ENCODE data around the gene S100A5. TPM values are rescaled to one million over a fixed set of nuclear protein-coding genes. Genes with fewer than 3 reads are reported as not detected.
"Not testable (repeated sequence)": the region's sequence is repeated elsewhere in the genome, so short reads cannot be mapped to it uniquely, and the experiment has no call there.

S100A5 gene, protein sequence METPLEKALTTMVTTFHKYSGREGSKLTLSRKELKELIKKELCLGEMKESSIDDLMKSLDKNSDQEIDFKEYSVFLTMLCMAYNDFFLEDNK
- not detected in 2 replicates for total RNA-seq (2014; rRNA removed; shearing (Covaris generic))
- polyA plus RNA-seq (2016; fragmentation: Nextera tagmentation; extraction: Ambion mirVana) = 0.41 TPM in 1 of 2 replicates, not detected in the other

DNA sequence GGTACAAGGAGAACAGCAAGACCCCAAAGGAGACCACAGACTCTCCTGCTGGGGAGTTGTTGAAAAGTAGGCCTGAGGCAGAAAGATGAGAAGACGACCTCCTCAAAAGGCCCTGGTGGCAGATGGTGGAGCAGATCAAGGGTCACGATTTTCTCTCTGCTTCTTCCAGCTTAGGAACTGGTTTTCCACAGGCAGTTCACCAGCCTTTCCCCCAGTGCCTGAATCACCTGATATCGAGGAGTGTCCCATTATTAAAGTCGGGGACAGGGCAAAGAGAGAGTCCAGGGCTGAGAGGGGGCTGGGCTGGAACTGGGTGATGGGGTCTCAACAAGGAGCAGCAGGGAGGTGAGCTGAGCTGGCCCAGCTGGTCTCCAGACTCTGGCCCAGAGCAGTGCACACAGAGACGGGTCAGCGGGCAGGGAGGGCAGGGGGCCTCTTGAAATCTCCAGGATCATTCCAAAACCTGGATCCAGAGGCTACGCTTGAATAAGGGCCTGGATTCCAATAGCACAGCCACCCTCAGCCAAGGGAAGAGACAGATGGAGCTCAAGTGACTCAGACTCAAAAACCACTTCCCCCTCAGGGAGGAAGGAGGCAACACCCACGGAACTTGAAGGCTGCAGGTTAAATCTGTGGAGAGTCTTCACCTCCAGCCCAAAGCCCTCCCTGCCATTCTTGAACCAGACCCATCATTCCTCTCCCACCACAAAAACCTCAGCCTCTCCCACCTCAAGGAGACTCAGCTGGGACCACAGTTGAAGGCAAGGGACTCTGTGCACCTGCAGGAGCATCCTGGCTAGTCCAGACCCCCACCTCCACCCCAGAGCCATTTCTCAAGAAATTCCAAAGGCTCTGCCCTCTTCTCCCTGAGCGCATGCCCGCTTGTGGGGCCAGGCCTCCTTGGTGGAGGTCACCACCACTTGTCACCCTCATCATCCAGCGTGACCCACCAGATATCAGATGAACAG, at the start of gene S100A5:
Gene S100A5, minus strand, starts transcription at position 541 of the 968 bp plus-strand sequence. CDS start 743 bp downstream, outside the sequence.
- TF ChIP-seq EZH2phosphoT487 (IDR thresholded peaks at IDR 0.05; ENCODE audit: insufficient read depth, low read depth) (no peak), EZH2 (IDR thresholded peaks at IDR 0.05; ENCODE audit: insufficient read depth, poor library complexity, severe bottlenecking) (no peak)
- Histone ChIP-seq H3K79me2 (ENCODE audit: insufficient read depth) (peaks cover 11% of the 10 kb centered on the region), H3F3A (ENCODE audit: insufficient read depth) (peaks cover 55% of the 10 kb centered on the region), H2AFZ (peak within 1 kb of the TSS; percentile 17; the same call in 1 of the 2 replicates), H3K4me3 (no peak within 1 kb of the TSS), H3K9me2 (ENCODE audit: insufficient read depth) (no peaks in the 10 kb centered on the region), H3K9me3 (ENCODE audit: low read depth) (no peaks in the 10 kb centered on the region), H3K9ac (no peak within 1 kb of the TSS), H3K27ac (no peak within 1 kb of the TSS; the same call in 1 of the 2 replicates), H3K4me2 (ENCODE audit: unreplicated experiment) (peak within 1 kb of the TSS; percentile 56), H3K4me1 (ENCODE audit: insufficient read depth) (peaks cover 57% of the 10 kb centered on the region), H3K36me3 (ENCODE audit: low read depth) (no peaks in the 10 kb centered on the region), H3K27me3 (replicated peaks; ENCODE audit: insufficient read depth) (no peaks in the 10 kb centered on the region), H4K20me1 (ENCODE audit: insufficient read depth) (no peaks in the 10 kb centered on the region)
- peak; percentile 71 for DNase-seq
- 61 to 62% methylated on average over 11 of the region's 11 CpGs for WGBS, 2 experiments (ENCODE audit: low coverage in 1 of 2, low lambda C conversion rate in 2 of 2, missing lambda C conversion rate in 2 of 2)
- in situ Hi-C loops (cut with MboI) = no loop called here

DNA sequence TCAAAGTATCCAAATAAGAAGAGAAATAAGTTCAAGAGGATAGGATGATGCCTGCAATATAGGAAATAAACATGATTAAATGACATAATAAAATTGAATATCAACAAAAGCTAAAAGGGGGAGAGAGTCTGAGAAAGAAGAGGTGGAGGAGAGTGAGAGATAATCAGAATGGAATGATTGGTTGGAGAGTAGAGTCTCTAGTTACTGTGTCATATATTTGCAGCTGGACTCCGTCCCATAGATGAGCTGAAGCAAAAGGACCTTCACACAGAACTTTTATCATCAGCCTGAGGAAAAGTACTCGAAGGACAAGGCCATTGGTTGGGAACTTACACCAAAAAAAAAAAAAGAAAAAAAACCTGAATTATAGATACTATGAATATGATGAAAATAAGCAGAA, 47.7 kb upstream of the S100A5 start:
- in situ Hi-C loops (cut with MboI) = no loop called here

DNA sequence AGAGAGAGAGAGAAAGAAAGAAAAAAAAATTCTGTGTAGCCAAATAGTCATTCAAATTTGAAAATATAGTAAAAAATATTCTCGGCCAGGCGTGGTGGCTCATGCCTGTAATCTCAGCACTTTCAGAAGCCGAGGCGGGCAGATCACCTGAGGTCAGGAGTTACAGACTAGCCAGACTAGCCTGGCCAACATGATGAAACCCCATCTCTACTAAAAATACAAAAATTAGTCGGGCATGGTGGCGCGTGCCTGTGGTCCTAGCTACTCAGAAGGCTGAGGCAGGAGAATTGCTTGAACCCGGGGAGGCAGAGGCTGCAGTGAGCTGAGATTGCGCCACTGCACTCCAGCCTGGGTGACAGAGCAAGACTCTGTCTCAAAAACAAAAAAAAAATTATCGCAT, 47.3 kb upstream of the S100A5 start:
- H4K20me1 ChIP-seq (ENCODE audit: insufficient read depth); H3K9me2 ChIP-seq (ENCODE audit: insufficient read depth); H3K79me2 ChIP-seq (ENCODE audit: insufficient read depth); H3K4me1 ChIP-seq (ENCODE audit: insufficient read depth); H3K4me2 ChIP-seq (ENCODE audit: unreplicated experiment); H3K36me3 ChIP-seq (ENCODE audit: low read depth); H3K4me3 ChIP-seq; in situ Hi-C loops (cut with MboI); H3K9me3 ChIP-seq (ENCODE audit: low read depth); H2AFZ ChIP-seq; H3K27me3 ChIP-seq (replicated peaks; ENCODE audit: insufficient read depth); H3K9ac ChIP-seq; H3F3A ChIP-seq (ENCODE audit: insufficient read depth); H3K27ac ChIP-seq; DNase-seq: not testable (repeated sequence)
- WGBS, 2 experiments (ENCODE audit: low coverage in 1 of 2, low lambda C conversion rate in 2 of 2, missing lambda C conversion rate in 2 of 2) = 95 to 96% methylated on average over 10 of the region's 10 CpGs

More for the DNA sequence above, 47.7 kb upstream of the S100A5 start:
- no peak overlapping the region for H3K27ac ChIP-seq
- H3K4me3 ChIP-seq = no peak overlapping the region
- no peak for DNase-seq
- H3K79me2 ChIP-seq (ENCODE audit: insufficient read depth) = no peaks in the 10 kb centered on the region
- no peaks in the 10 kb centered on the region for H3K9me2 ChIP-seq (ENCODE audit: insufficient read depth)
- H3K36me3 ChIP-seq (ENCODE audit: low read depth) = no peaks in the 10 kb centered on the region
- H2AFZ ChIP-seq = no peak overlapping the region
- H4K20me1 ChIP-seq (ENCODE audit: insufficient read depth) = no peaks in the 10 kb centered on the region
- H3K27me3 ChIP-seq (replicated peaks; ENCODE audit: insufficient read depth) = no peaks in the 10 kb centered on the region
- no peak overlapping the region for H3K9ac ChIP-seq
- no peaks in the 10 kb centered on the region for H3K9me3 ChIP-seq (ENCODE audit: low read depth)
- TF ChIP-seq EZH2 (IDR thresholded peaks at IDR 0.05; ENCODE audit: insufficient read depth, poor library complexity, severe bottlenecking) (no peak), EZH2phosphoT487 (IDR thresholded peaks at IDR 0.05; ENCODE audit: insufficient read depth, low read depth) (no peak)
- H3F3A ChIP-seq (ENCODE audit: insufficient read depth) = 0 out of 2 replicates have a peak, but pooled peaks cover 7% of the 10 kb centered on the region
- H3K4me2 ChIP-seq (ENCODE audit: unreplicated experiment) = no peak overlapping the region
- peaks cover 6% of the 10 kb centered on the region for H3K4me1 ChIP-seq (ENCODE audit: insufficient read depth)
- WGBS, 2 experiments (ENCODE audit: low coverage in 1 of 2, low lambda C conversion rate in 2 of 2, missing lambda C conversion rate in 2 of 2) = 66 to 83% methylated on average over 2 of the region's 2 CpGs

DNA sequence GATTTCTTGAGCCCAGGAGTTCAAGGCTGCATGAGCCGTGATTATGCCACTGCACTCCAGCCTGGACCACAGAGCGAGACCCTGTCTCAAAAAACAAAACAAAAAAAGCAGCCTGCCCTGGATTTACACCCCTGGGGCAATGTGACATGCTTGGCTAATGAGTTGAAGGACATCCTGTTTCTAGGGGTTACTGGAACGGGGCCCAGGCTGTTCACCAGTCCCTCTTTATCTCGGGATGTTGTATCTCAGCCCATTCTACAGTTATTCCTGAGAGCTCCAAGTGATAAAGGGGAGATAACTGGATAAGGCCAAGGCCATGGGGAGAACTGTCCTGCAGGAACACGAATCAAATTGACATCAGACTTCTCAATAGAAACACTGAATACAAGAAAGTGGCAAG, 46.6 kb upstream of the S100A5 start:
- TF ChIP-seq EZH2phosphoT487 (IDR thresholded peaks at IDR 0.05; ENCODE audit: insufficient read depth, low read depth) (no peak), EZH2 (IDR thresholded peaks at IDR 0.05; ENCODE audit: insufficient read depth, poor library complexity, severe bottlenecking) (no peak)
- no peak overlapping the region for H3K9ac ChIP-seq
- no peaks in the 10 kb centered on the region for H3K27me3 ChIP-seq (replicated peaks; ENCODE audit: insufficient read depth)
- H3K9me2 ChIP-seq (ENCODE audit: insufficient read depth) = no peaks in the 10 kb centered on the region
- peaks cover 6% of the 10 kb centered on the region for H3K4me1 ChIP-seq (ENCODE audit: insufficient read depth)
- no peaks in the 10 kb centered on the region for H3K79me2 ChIP-seq (ENCODE audit: insufficient read depth)
- H3K27ac ChIP-seq = no peak overlapping the region
- no peak overlapping the region for H3K4me3 ChIP-seq
- H2AFZ ChIP-seq = no peak overlapping the region
- in situ Hi-C loops (cut with MboI) = no loop called here
- H3K4me2 ChIP-seq (ENCODE audit: unreplicated experiment) = no peak overlapping the region
- no peaks in the 10 kb centered on the region for H3K36me3 ChIP-seq (ENCODE audit: low read depth)
- no peak for DNase-seq
- H3K9me3 ChIP-seq (ENCODE audit: low read depth) = no peaks in the 10 kb centered on the region
- 89 to 90% methylated on average over 5 of the region's 5 CpGs for WGBS, 2 experiments (ENCODE audit: low coverage in 1 of 2, low lambda C conversion rate in 2 of 2, missing lambda C conversion rate in 2 of 2)
- H3F3A ChIP-seq (ENCODE audit: insufficient read depth) = 0 out of 2 replicates have a peak, but pooled peaks cover 7% of the 10 kb centered on the region
- no peaks in the 10 kb centered on the region for H4K20me1 ChIP-seq (ENCODE audit: insufficient read depth)

All from GM23248 (cell line).